PC-9 (cell line): Measurements from ENCODE around the gene UBXN10.

ENCODE experiments used
- EZH2 ChIP-seq: fragments of 200-600 bp; sonication (generic); IDR thresholded peaks from 2 replicates; pipeline ENCODE4 v1.8.0; 2017; ENCODE audit warnings: antibody characterized with exemption, low read depth
- TF ChIP-seq, protein P1 (sequence below): fragments of 200-600 bp; sonication (generic); conservative IDR thresholded peaks from 2 replicates; pipeline ENCODE4 v1.6.1; 2017; ENCODE audit warnings: mixed run types, antibody characterized with exemption, mild to moderate bottlenecking, moderate library complexity

GRCh38 chr1:20199840-20200239, 13.9 kb downstream of the UBXN10 start:
- TF ChIP-seq, protein P1, sequence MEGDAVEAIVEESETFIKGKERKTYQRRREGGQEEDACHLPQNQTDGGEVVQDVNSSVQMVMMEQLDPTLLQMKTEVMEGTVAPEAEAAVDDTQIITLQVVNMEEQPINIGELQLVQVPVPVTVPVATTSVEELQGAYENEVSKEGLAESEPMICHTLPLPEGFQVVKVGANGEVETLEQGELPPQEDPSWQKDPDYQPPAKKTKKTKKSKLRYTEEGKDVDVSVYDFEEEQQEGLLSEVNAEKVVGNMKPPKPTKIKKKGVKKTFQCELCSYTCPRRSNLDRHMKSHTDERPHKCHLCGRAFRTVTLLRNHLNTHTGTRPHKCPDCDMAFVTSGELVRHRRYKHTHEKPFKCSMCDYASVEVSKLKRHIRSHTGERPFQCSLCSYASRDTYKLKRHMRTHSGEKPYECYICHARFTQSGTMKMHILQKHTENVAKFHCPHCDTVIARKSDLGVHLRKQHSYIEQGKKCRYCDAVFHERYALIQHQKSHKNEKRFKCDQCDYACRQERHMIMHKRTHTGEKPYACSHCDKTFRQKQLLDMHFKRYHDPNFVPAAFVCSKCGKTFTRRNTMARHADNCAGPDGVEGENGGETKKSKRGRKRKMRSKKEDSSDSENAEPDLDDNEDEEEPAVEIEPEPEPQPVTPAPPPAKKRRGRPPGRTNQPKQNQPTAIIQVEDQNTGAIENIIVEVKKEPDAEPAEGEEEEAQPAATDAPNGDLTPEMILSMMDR = no peak
- TF ChIP-seq EZH2 = no peak
